Neural progenitor cell (in vitro differentiated cells): Measurements from ENCODE around the gene HRH2. TPM values are rescaled to one million over a fixed set of nuclear protein-coding genes. Genes with fewer than 3 reads are reported as not detected.

ENCODE experiments used
- DNase-seq: peaks from one replicate; pipeline ENCODE4 v3.0.0-alpha.2; 2016; ENCODE audit warnings: low spot score
- H2AFZ ChIP-seq: fragments of 200-600 bp; sonication (generic); replicated peaks from 2 replicates; pipeline ENCODE4 v1.6.1; 2016; ENCODE audit warnings: antibody characterized with exemption
- H3F3A ChIP-seq: fragments of 200-600 bp; sonication (generic); 2 replicates; pipeline ENCODE4 v1.6.1; 2016; ENCODE audit warnings: antibody characterized with exemption, low read depth
- H3K27ac ChIP-seq: fragments of 200-600 bp; sonication (generic); 2 replicates; pipeline ENCODE4 v1.5.1; 2016; ENCODE audit warnings: mild to moderate bottlenecking
- H3K27me3 ChIP-seq: fragments of 200-600 bp; sonication (generic); 2 replicates; pipeline ENCODE4 v1.6.1; 2016; ENCODE audit warnings: mild to moderate bottlenecking, moderate library complexity
- H3K36me3 ChIP-seq: fragments of 200-600 bp; sonication (generic); 2 replicates; pipeline ENCODE4 v1.5.1; 2016
- H3K4me1 ChIP-seq: fragments of 200-600 bp; sonication (generic); 2 replicates; pipeline ENCODE4 v1.6.1; 2016; ENCODE audit warnings: mixed run types
- H3K4me2 ChIP-seq: fragments of 200-600 bp; sonication (generic); 2 replicates; pipeline ENCODE4 v1.6.1; 2016
- H3K4me3 ChIP-seq: fragments of 200-600 bp; sonication (generic); 2 replicates; pipeline ENCODE4 v1.5.1; 2016
- H3K79me2 ChIP-seq: fragments of 200-600 bp; sonication (generic); 2 replicates; pipeline ENCODE4 v1.6.1; 2016; ENCODE audit warnings: low read depth
- H3K9ac ChIP-seq: fragments of 200-600 bp; sonication (generic); 2 replicates; pipeline ENCODE4 v1.6.1; 2016
- H3K9me3 ChIP-seq: fragments of 200-600 bp; sonication (generic); 2 replicates; pipeline ENCODE4 v1.5.1; 2016; ENCODE audit warnings: low read depth
- H4K20me1 ChIP-seq: fragments of 200-600 bp; sonication (generic); 2 replicates; pipeline ENCODE4 v1.6.1; 2016; ENCODE audit warnings: low read depth
- H3K27ac Mint-ChIP-seq: 3 replicates; pipeline ENCODE4 v1.8.0; 2021; ENCODE audit warnings: mixed read lengths
- H3K27me3 Mint-ChIP-seq: 2 replicates; pipeline ENCODE4 v1.8.0; 2022; ENCODE audit warnings: low read depth, mild to moderate bottlenecking, inconsistent platforms, moderate library complexity, mixed read lengths; ENCODE audit not compliant: insufficient read depth
- H3K36me3 Mint-ChIP-seq: 3 replicates; pipeline ENCODE4 v1.8.0; 2021; ENCODE audit warnings: mixed read lengths
- H3K4me1 Mint-ChIP-seq: 3 replicates; pipeline ENCODE4 v1.8.0; 2021; ENCODE audit warnings: mixed read lengths
- H3K4me3 Mint-ChIP-seq: 3 replicates; pipeline ENCODE4 v1.8.0; 2021; ENCODE audit warnings: mild to moderate bottlenecking, moderate library complexity, mixed read lengths
- H3K9me3 Mint-ChIP-seq: 3 replicates; pipeline ENCODE4 v1.8.0; 2020; ENCODE audit warnings: mixed read lengths
- CTCF ChIP-seq: fragments of 200-600 bp; sonication (generic); IDR thresholded peaks from 2 replicates; pipeline ENCODE4 v1.5.1; 2017; ENCODE audit warnings: antibody characterized with exemption, mild to moderate bottlenecking
- EZH2 ChIP-seq: fragments of 200-600 bp; sonication (generic); IDR thresholded peaks from 2 replicates; pipeline ENCODE4 v1.6.1; 2017; ENCODE audit warnings: antibody characterized with exemption, mild to moderate bottlenecking, moderate library complexity
- EZH2phosphoT487 ChIP-seq: fragments of 200-600 bp; sonication (generic); IDR thresholded peaks from 2 replicates; pipeline ENCODE4 v1.6.1; 2017; ENCODE audit warnings: antibody characterized with exemption
- total RNA-seq: library from RNA; depleted of rRNA; stranded (reverse); fragments of >200 nt; gene quantifications from 2 replicates; pipeline ENCODE4 v1.2.3, GENCODE V29; 2015; ENCODE audit warnings: low replicate concordance

HRH2 gene
- total RNA-seq, 1 donor from 2014 or later, result not detected

- Mint-ChIP-seq H3K4me1 (no peaks in the 10 kb centered on the region), H3K27ac (no peak overlapping the region), H3K4me3 (no peak overlapping the region), H3K9me3 (peaks cover 14% of the 10 kb centered on the region), H3K27me3 (peaks cover 4% of the 10 kb centered on the region), H3K36me3 (peaks cover 4% of the 10 kb centered on the region)
- Histone ChIP-seq H2AFZ (no peak overlapping the region), H3K36me3 (no peaks in the 10 kb centered on the region), H3K9ac (no peak overlapping the region), H3K4me3 (no peak overlapping the region), H3K27ac (no peak overlapping the region), H3K27me3 (no peaks in the 10 kb centered on the region), H3K79me2 (no peaks in the 10 kb centered on the region), H4K20me1 (no peaks in the 10 kb centered on the region), H3K9me3 (no peaks in the 10 kb centered on the region), H3F3A (no peaks in the 10 kb centered on the region), H3K4me1 (no peaks in the 10 kb centered on the region), H3K4me2 (no peak overlapping the region)
- TF ChIP-seq EZH2phosphoT487 (no peak), EZH2 (no peak), CTCF (no peak)
- DNase-seq, result no peak
These were observed 56.7 kb downstream of the HRH2 start for GRCh38 chr5:175714479-175715085.

- peaks cover 4% of the 10 kb centered on the region for H3K27me3 Mint-ChIP-seq
- no peaks in the 10 kb centered on the region for H3F3A ChIP-seq
- no peak overlapping the region for H3K27ac Mint-ChIP-seq
- H3K9me3 ChIP-seq, result no peaks in the 10 kb centered on the region
- H3K4me2 ChIP-seq, result no peak overlapping the region
- H3K27me3 ChIP-seq, result no peaks in the 10 kb centered on the region
- H3K4me3 Mint-ChIP-seq, result no peak overlapping the region
- no peak for DNase-seq
- TF ChIP-seq CTCF, result no peak
- no peaks in the 10 kb centered on the region for H3K36me3 Mint-ChIP-seq
- no peaks in the 10 kb centered on the region for H4K20me1 ChIP-seq
- no peak overlapping the region for H2AFZ ChIP-seq
- peaks cover 10% of the 10 kb centered on the region for H3K9me3 Mint-ChIP-seq
- H3K4me3 ChIP-seq, result no peak overlapping the region
- H3K36me3 ChIP-seq, result no peaks in the 10 kb centered on the region
- no peaks in the 10 kb centered on the region for H3K79me2 ChIP-seq
- H3K4me1 ChIP-seq, result no peaks in the 10 kb centered on the region
- H3K4me1 Mint-ChIP-seq, result no peaks in the 10 kb centered on the region
- H3K27ac ChIP-seq, result no peak overlapping the region
- H3K9ac ChIP-seq, result no peak overlapping the region
These were observed 58.0 kb downstream of the HRH2 start for GRCh38 chr5:175715627-175716522.

- no peak overlapping the region for H3K27ac ChIP-seq
These were observed 60.0 kb downstream of the HRH2 start for GRCh38 chr5:175717837-175718236.

More at GRCh38 chr5:175717837-175718236, 60.0 kb downstream of the HRH2 start:
- no peaks in the 10 kb centered on the region for H3K9me3 ChIP-seq
- no peaks in the 10 kb centered on the region for H3K4me1 ChIP-seq
- no peaks in the 10 kb centered on the region for H4K20me1 ChIP-seq
- TF ChIP-seq EZH2 (no peak), CTCF (no peak), EZH2phosphoT487 (no peak)
- H3F3A ChIP-seq, result no peaks in the 10 kb centered on the region
- H3K36me3 Mint-ChIP-seq, result no peaks in the 10 kb centered on the region
- peaks cover 10% of the 10 kb centered on the region for H3K9me3 Mint-ChIP-seq
- no peak overlapping the region for H3K9ac ChIP-seq
- no peaks in the 10 kb centered on the region for H3K79me2 ChIP-seq
- no peak overlapping the region for H3K4me2 ChIP-seq
- H3K36me3 ChIP-seq, result no peaks in the 10 kb centered on the region
- no peak overlapping the region for H3K4me3 ChIP-seq
- H3K27ac Mint-ChIP-seq, result no peak overlapping the region
- H3K4me3 Mint-ChIP-seq, result no peak overlapping the region
- DNase-seq, result no peak
- H3K27me3 ChIP-seq, result no peaks in the 10 kb centered on the region
- no peak overlapping the region for H2AFZ ChIP-seq
- H3K27me3 Mint-ChIP-seq, result peaks cover 2% of the 10 kb centered on the region
- no peaks in the 10 kb centered on the region for H3K4me1 Mint-ChIP-seq
